Astrocyte (in vitro differentiated cells and primary cell): Measurements from ENCODE around the gene A1BG.

Source experiments
- EZH2 ChIP-seq: IDR thresholded peaks from 2 replicates; pipeline ENCODE4 v1.6.1; 2012; ENCODE audit warnings: mild to moderate bottlenecking, low read length, inconsistent platforms; ENCODE audit not compliant: insufficient read depth
- TF ChIP-seq, protein P1 (sequence below): IDR thresholded peaks from 2 replicates; pipeline ENCODE4 v1.5.1; 2011; ENCODE audit warnings: low read depth, mild to moderate bottlenecking, inconsistent platforms, low read length, moderate library complexity; ENCODE audit not compliant: insufficient read depth

DNA sequence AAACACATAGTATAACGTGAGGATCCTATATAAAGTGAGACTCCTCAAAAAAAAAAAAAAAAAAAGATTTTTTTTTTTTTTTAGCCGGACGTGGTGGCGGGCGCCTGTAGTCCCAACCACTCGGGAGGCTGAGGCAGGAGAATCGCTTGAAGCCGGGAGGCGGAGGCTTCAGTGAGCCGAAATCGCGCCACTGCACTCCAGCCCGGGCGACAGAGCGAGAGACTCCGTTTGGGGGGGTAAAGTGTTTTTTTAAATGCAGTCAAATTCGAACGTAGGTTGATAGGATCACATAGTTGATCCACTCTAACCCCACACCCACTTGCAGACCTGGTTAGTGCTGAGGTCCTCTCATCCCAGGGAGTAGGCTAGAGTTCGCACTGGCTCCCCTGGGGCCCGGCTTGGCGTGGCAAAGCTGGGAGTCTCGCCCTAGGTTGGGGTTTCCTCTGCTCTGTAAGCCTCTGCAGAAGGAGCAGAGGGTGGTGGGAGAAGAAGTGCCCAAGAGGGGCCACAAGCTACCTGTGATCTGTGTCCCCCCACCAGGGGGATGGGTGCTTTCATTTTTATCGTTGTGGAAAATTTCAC lies 48.6 kb upstream of the A1BG start:
- TF ChIP-seq, protein P1, sequence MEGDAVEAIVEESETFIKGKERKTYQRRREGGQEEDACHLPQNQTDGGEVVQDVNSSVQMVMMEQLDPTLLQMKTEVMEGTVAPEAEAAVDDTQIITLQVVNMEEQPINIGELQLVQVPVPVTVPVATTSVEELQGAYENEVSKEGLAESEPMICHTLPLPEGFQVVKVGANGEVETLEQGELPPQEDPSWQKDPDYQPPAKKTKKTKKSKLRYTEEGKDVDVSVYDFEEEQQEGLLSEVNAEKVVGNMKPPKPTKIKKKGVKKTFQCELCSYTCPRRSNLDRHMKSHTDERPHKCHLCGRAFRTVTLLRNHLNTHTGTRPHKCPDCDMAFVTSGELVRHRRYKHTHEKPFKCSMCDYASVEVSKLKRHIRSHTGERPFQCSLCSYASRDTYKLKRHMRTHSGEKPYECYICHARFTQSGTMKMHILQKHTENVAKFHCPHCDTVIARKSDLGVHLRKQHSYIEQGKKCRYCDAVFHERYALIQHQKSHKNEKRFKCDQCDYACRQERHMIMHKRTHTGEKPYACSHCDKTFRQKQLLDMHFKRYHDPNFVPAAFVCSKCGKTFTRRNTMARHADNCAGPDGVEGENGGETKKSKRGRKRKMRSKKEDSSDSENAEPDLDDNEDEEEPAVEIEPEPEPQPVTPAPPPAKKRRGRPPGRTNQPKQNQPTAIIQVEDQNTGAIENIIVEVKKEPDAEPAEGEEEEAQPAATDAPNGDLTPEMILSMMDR, result no peak
- no peak for TF ChIP-seq EZH2
